GM18867 (cell line): ENCODE data around the gene STK4.

Source experiments
- ATAC-seq: cut with Tn5 transposase; IDR thresholded peaks from one replicate; pipeline ENCODE4 v1.9.1; 2021; ENCODE audit warnings: mild to moderate bottlenecking, moderate library complexity; ENCODE audit not compliant: unreplicated experiment

STK4 gene

DNA sequence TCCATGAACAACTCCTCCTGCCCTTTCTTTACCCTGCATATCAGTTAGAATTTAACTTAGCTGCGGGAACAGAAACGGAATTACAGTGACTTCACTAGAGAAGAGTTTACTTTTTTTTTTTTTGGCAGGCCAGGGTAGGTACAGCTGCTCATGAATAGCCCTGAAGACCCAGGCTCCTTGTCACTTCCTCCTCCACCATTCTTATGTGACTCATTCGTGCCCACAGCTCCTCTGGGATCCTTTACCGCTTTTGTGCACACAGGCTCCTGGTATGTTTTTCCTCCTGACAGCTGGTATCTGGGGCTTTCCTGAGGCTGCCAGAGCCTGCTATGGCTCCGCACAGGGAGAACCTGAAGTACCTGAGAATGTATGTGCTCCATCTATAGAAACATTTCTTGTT is 138.5 kb downstream of the STK4 start:
- ATAC-seq = no peak

DNA sequence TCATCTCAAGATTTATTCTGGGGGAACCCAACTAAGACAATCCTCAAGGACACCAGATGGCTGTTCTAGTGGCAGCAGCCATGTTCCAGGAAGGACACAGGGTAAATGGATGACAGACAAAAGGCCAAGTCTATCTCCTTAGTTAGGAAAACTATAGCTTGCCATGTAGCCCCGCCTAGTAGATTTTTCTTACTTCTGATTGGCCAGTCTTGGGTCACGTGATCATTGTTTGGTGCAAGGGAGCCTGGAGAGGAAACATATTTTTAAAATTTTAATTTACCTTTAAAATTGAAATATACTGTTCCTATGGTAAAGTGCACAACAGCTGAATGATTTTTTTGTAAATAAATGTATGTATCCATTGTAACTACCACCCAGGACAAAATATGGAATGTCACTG is 139.0 kb downstream of the STK4 start:
- no peak for ATAC-seq

DNA sequence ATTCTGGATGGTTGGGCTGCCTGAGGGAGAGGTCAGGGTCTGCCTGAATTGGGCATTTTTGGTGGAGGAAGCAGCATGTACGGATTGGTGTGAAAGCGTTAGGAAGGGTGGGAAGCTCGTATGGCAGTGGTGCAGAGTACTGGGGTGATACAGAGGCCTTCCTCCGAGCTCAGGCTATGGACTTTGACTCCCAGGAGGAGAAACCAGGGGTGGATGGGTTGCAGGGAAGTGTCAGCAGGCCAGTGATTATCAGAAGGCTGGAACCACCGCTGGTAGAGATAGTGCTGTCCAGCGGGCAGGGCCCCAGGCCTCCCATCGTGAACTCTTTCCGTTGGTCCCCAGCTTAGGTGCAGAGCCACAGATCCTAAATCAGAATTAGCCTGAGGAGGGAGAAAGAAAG is 143.3 kb downstream of the STK4 start:
- no peak for ATAC-seq

DNA sequence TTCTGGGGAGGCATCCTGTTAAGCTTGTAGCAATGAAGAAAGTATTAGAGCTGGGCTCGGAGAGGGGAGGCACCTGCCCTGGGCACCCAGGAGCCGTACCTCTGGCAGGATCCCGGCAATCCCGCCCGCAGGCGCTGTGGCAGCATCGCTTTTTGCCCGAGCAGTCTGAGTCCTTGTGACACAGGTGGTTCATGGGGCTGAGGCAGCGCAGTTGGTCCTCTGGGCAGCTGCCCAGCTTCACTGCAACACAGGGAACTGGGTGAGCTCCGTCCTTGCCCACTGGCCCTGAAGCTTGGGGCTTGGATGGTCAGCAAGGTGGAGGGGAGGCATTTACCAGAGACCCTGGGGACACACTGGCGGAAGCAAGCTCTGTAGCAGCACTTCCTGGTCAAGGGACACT is 144.0 kb downstream of the STK4 start:
- no peak for ATAC-seq

DNA sequence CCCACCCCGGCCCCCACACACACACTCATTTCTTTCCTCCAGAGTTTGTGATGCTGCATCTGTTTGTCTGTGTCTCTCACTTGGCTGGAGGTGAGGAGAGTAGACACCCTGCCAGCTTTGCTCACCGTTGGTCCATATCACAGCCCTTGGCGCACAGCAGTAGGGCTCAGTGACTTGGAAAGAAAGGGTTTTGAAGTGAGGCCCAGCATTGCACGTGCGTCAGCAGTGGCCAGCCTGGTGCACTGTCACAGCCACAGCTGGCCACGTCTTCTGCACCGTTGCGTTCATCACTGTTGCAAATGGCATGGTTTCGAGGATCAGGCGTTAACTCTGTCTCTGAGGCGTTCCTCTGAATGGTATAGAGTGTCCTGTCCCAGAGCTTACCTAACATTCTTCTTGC is 145.0 kb downstream of the STK4 start:
- no peak for ATAC-seq

DNA sequence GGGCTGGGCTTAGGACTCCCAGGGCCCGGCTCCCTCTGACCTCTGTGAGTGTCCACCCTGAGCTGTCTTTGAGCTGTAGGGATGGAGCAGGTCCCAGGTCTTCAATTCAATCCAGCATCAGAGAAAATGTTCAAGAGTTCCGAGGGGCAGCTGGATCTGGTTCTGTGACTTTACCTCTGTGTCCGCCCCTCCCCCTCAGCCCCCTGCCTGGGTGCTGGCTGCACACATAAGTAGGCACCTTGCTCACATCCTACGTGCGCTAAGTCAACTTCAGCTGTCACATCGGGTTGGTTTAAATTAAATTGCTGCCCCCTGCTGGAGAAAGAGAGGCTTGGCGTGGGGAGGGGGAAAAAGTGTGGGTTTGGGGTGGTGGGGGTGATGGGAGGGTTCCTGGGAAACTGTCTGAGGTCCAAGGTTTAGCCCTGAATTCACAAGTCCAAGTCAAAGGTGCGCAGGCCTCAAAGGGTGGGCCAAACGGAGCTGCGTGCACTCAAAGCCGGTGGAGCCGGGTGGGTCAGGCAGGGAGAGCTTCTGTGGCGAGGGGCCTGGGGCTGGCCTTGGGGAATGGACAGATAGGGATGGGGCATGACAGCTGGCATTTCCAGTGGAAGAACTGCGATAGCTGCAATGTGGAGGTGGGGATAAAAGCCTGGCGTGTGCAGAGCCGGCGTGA is 145.6 kb downstream of the STK4 start:
- ATAC-seq = no peak

DNA sequence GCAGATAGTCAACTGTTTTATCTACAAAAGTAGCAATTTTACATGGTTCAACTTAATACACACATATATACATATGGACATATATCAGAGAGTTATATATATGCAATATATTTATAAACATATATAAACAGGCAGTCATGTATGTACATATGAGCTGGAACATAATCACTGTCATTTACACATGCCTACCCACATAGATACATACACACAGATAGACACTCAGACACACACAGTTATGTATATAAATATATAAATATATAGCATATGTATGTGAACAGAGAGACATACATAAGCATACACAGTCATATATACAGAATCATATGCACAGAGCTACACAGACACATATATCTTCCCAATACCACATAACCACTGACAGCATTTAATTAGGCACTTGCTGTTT is 146.4 kb downstream of the STK4 start:
- no peak for ATAC-seq

DNA sequence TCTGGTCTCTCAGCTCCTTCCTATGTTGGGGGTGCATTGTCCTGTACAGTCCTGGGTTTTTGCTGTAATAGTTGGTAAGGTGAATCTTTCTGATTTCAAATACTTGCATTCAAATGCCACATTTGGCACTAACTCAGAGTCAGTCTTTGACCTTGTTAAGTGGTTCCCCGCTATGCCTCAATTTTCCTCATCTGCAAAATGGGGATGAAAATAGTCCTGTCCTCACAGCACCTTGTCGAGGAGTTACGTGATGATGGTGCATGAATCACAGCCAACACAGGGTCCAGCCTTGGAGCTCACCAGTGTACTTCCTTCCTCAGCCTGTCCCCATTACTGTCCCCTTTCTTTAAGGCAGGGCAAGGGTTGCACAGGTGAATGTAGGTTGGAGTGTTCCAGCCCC is 147.6 kb downstream of the STK4 start:
- no peak for ATAC-seq

DNA sequence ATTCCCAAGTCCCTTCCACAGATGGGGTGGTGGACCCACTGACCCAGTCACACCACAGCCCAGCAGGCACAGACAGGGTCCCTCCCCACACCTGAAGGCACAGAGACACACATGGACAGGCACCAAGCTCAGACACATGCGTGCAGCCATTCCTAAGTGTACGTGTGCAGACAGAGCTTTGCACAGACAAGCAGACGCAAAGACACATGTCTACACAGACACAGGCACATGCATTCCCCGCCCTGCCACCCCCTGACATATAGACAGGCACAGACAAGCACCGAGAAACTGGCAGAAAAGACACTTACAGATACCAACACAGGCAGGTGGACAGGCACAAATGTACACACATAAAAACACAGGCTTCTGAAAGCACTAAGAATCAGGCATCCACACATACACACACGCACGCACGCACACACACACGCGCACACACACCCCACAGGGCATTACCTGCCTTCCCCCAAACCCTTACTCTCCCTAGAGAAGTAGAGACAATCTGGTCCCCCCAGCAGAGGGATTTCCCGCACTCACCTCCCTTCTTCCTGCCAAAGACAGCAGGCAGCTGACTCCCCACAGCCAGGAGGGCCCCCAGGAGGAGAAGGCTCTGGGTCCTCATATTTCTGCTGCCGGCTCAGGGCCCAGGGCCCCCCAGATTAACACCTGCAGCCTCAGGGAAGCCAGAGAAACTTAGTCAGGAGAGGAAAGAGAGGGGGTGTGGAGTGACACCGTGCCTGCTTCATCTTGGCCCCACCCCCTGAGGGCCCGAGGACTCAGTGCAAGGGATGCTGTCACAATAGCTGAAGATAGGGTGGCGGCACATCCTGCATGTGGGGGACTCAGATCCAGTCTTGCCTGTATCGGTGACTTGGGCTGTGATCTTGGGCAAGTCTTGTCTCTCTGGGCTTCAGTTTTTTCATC is 148.4 kb downstream of the STK4 start, which contains the start of gene WFDC5:
WFDC5 (minus strand) TSS at position 710 of the 921 bp plus-strand sequence; CDS start at position 619, 91 bp downstream.
- ATAC-seq = no peak

DNA sequence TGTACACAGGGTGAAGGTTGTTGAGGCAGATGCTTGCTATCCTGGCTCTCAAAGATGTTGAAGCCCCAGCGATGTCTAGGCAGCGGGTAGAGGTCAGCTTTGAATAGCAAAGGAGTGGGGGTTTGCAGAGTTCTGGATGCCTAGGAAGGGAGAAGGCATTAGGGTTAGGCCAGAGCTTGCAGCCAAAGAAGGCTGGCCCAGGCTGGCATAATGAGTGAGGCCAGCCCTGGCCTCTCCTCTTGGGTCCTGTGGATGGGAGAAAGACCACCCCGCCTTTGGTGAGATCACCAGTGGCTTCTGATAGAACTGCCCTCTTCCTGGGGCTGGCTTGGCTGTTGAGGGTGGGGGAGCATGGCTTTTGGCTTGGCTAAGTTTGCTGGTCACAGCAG is 149.1 kb downstream of the STK4 start:
- no peak for ATAC-seq

DNA sequence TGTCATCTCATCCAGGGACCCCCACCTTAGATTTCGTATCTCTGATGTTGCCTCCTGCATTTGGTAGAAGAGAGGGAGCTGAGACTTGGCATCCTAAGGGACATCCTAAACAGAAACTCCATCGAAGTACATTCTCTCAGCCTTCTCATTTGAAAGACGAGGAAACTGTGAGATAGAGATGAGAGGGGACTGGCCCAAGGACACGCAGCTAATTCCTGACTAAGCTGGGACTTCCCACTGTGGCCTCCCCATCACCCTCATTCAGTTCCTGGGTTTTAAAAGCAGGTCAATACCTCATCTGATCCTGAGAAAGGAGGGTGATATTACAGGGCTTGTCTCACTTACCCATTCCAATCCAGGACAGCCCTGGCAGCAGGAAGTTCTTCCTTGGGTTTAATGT is 149.5 kb downstream of the STK4 start:
- no peak for ATAC-seq

DNA sequence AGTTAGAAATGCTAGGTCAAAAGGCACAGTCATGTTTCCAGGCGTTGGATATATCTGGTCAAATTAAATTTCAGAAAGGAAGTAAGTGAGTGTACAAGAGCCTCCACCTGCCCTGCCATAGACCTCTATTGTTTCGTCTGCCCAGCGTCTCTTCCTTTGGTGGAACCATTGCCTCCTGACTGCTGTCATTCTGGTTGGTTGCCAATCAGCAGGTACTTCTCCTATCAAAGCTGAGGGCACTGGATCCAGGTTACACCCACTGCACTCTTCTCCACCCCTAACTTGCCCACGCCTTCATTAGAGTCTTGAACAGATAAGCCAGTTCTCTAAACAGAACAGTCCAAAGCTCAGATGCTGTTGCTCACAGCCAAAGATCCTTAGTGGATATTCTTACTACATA is 151.3 kb downstream of the STK4 start:
- ATAC-seq = no peak

DNA sequence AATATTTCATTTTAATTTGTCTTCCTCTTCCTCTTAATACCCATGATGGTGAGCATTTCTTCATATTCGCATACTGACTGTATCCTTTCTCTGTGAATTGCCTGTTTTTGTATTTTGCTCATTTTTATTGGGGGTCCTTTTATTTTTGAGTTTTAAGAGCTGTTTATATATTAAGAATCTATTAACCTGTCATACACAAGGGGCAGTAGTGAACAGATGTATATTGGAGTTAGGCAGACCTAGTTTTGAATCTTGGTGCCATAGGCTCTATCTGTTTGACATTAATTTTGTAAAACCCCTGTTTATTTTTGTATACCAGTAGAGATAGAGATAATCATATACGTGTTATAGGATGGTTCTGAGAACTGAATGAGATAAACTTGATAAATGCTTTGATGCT is 151.7 kb downstream of the STK4 start:
- no peak for ATAC-seq

DNA sequence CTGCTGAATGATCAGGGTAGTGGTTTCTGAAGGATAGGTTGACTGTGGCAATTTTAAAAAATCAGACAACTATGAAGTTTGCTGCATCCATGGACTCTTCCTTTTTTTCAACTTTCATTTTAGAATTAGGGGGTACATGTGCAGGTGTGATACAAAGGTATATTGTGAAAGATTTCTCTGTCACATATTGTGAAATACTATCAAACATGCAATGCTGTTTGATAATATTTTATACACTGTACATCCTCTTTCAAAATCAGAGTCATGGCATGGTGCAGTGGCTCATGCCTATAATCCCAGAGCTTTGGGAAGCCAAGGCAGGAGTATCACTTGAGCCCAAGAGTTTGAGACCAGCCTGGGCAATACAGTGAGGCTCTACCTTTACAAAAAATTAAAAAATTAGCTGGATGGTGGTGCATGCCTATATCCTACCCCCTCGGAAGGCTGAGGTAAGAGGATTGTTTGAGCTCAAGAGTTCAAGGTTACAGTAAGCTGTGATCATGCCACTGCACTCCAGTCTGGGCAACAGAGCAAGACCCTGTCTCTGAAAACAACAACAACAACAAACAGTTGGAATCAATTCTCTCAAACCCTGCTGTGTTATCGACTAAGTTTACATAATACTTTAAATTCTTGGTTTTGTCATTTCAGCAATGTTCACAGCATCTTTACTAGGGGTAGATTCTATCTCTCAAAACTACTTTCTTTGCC is 153.4 kb downstream of the STK4 start:
- ATAC-seq = no peak

DNA sequence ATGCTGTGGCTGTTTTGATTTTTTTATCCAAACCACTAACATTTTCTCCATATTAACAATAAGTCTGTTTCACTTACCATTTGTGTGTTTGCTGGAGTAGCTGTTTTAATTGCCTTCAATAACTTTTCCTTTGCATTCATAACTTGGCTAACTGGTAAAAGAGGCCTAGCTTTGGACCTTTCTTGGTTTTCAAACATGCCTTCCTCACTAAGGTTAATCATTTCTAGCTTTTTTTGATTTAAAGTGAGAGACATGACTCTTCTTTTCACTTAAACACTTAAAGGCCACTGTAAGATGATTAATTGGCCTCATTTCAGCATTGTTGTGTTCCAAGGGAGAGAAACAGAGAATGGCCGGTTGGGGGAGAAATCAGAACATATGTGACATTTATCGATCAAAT is 155.1 kb downstream of the STK4 start:
- ATAC-seq = no peak

DNA sequence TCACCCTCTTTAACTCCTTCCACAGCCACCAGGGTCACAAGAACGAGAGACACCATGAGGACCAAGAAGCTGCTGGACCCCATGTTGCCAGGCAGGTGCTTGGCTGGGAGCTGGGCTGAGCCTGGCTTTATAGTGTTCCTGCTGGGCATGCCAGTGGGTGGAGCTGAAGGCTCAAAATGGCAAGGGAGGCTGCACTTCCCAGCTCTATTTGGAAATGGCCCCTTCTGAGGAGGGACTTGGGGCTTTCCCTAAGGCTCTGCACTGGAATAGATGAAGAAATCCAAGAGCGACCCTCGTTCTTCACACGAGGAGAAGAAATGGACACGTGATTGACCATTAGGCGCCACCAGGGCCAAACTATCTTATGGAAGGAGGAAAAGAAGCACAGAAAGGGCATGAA is 158.1 kb downstream of the STK4 start, which contains the start of gene WFDC12:
WFDC12 (minus strand) TSS at position 101 of the 400 bp plus-strand sequence; CDS start at position 83, 18 bp downstream.
- no peak for ATAC-seq

DNA sequence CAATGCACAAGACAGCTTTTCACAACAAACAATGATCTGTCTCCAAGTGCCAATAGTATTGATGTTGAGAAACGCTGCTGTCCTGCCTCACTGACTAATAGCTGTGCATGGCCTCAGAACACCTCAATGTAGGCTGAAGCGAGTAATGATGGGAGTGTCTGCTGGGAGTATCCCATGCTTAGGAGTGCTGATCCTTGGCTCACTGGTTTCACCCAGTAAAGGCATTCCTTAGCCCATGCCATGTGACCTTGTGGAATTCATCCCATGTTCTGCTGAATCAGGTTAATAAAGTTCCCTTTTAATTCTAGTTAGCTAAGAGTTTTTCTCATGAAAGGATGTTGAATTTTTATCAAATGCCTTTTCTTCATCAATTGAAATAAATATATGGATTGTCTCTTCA is 161.8 kb downstream of the STK4 start:
- no peak for ATAC-seq
